ENCODE measurements around the gene PLCB3.

- TF ChIP-seq POLR2A (IDR thresholded peaks at IDR 0.05; ENCODE audit: low read depth, low read length) (peak; percentile 65; the same call in 1 of the 2 replicates), TAF1 (IDR thresholded peaks at IDR 0.05; ENCODE audit: borderline replicate concordance, low read depth, low read length) (0 out of 2 replicates have a peak, but pooled peaks have one; percentile 37)
Measured at GRCh38 chr11:64304316-64305072, 53.2 kb downstream of the PLCB3 start.

Data from GM12892 (cell line).